AG09309 (cell line): ENCODE measurements around the gene SLC26A1.

Source experiments
- DNase-seq: peaks from one replicate; pipeline ENCODE4 v3.0.0-alpha.2; 2010; ENCODE audit warnings: low read depth
- H3K4me3 ChIP-seq: 2 replicates; pipeline ENCODE4 v1.5.1; 2011; ENCODE audit warnings: mild to moderate bottlenecking, low read depth, low read length, moderate library complexity; ENCODE audit not compliant: control insufficient read depth
- TF ChIP-seq, protein P1 (sequence below): IDR thresholded peaks from 2 replicates; pipeline ENCODE4 v1.5.1; 2011; ENCODE audit warnings: mild to moderate bottlenecking, low read depth, low read length, inconsistent platforms; ENCODE audit not compliant: insufficient read depth, control insufficient read depth; ENCODE audit errors: missing control alignments

The SLC26A1 gene

DNA sequence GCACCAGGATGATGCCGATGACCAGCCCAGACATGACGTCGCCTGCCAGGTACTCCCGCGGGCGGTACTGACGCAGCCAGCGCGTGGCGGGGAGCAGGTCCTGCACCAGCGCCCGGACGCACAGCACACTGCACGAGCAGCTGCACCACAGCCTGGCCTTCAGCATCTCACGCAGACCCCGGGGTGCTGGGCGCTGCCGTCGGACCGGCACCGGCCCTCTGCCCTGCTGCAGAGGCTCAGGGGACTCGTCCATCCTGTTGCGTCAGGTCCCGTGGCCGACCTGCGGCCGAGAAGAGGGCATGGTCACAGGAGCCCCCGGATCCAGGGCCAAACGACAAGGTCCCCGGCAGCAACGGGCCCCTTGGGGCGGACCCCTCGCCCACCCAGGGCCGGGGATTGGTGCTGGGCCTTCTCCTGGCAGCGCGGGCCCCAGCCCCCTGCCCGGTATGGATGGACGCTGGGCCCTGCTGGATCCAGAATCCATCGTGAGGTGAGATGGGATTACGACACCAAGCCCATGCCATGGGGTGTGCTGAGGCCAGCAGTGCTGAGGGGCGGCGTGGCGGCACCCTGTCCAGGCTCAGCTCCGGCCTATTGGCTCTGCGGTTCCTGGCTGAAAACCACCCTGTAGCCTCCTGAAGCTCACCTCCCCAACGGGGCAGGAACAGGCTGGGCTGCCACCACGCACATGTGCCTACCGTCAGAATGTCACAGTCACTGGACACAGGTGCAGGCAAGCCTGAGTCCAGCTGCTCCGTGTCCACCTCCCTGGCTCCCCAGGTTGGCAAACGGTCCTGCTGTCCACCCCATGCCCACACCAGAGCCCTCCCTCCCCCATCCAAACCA lies 1.5 kb downstream of the SLC26A1 start:
- no peak for DNase-seq
- H3K4me3 ChIP-seq: no peak overlapping the region
- TF ChIP-seq, protein P1, sequence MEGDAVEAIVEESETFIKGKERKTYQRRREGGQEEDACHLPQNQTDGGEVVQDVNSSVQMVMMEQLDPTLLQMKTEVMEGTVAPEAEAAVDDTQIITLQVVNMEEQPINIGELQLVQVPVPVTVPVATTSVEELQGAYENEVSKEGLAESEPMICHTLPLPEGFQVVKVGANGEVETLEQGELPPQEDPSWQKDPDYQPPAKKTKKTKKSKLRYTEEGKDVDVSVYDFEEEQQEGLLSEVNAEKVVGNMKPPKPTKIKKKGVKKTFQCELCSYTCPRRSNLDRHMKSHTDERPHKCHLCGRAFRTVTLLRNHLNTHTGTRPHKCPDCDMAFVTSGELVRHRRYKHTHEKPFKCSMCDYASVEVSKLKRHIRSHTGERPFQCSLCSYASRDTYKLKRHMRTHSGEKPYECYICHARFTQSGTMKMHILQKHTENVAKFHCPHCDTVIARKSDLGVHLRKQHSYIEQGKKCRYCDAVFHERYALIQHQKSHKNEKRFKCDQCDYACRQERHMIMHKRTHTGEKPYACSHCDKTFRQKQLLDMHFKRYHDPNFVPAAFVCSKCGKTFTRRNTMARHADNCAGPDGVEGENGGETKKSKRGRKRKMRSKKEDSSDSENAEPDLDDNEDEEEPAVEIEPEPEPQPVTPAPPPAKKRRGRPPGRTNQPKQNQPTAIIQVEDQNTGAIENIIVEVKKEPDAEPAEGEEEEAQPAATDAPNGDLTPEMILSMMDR: no peak

DNA sequence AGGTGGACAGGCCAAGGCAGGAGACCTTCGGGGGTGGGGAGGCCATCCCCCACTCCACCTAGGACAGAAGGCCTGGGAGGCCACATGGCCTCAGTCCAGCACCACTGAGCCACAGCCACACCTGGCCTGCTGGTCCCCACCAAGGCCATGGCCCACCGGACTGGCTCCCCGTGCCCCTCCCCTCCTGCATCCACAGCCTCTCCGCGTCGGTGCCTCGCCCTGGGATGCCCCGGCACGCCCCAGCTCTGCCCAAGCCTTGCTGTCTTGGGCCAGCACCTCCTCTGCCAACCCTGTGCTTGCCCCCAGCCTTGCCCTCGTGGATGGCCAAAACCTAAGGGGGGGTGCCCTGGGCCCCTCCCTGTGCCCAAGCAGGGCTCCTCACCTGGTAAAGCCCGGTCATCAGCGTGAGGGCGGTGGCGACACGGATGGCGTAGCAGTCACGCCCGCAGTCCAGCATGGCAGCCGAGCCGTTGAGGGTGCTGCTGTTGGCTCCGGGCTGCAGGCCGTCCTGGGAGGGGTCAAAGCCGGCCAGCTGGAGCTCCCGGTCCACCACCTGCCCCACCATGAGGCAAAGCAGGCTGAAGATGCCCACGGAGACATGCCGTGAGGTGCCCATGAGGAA lies 2.3 kb downstream of the SLC26A1 start:
- DNase-seq: no peak
- no peak overlapping the region for H3K4me3 ChIP-seq
- TF ChIP-seq, protein P1: no peak

DNA sequence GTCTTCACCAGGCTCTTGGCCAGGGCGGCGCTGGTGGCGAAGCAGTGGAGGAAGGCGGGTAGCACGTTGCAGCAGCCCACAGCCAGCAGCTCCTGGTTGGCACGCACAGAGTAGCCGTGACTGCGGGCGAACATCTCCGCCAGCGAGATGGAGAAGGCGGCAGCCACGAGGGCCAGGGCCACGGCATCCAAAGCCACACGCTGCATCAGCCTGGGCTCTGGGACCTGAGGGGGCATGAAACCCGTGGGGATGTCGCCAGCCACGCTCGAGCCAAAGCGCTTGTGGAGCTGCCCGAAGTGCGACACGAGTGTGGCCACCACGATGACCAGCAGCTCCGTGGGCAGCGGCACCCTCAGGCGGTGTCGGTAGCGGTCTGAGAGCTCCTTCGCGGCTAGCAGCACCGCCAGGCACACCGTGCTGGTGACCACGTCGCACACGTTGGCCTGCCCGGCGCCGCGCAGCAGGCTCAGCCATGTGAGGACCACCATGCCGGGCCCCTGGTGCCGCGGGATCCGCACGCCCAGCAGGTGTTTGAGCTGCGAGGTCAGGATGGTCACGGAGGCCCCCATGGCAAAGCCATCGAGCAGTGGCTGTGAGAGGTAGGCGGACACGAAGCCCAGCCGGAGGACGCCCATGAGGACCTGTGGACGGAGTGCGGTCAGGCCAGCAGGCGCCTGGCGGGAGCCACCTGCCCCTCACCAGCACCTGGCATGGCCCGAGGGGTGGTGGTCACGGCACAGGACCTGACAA lies 3.3 kb downstream of the SLC26A1 start:
- TF ChIP-seq, protein P1: no peak
- DNase-seq: no peak
- H3K4me3 ChIP-seq: no peak overlapping the region

DNA sequence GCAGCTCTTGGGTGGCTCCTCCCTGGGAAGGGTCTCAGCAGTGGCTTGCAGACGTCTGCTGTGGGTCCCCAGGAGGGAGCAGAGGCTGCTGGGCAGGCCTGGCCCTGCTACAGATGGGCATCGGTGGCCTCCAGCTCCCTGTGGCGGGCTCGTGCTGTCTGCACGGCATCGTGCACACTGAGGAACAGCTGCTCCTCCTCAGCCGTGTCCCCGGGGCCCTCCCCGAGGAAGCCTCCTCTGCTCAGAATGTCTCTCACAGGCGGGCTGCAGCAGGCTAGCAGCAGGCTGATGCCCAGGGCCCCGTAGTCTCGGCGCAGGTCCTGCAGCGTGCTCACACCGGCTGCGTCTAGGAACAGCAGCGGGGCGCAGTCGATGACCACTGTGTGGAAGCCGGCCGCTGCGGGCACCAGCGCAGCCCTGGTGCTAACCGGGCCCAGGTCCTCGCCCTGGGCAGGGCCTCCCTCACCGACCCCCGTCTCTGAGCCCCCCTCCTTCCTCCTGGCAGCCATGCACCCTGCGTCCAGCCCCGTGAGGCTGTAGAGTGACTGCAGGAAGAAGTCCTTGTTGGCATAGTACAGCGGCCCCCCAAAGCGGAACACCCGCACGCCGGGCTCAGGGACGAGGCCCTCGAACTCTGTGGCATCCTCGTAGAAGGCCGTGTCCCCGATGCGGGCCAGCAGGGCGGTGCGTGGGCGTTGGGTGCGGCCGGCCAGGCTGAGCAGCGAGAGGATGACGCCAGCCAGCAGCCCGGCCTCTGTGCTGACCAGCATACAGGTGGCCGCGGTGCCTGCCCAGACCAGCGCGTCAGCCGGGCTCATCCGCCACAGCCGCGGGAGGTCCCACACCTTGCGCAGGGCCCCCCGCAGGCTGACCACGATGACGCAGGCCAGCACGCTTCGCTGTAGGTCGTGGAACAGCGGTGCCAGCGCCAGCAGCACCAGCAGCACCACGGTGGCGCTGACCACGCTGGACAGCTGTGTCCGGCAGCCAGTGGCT lies 4.2 kb downstream of the SLC26A1 start:
- DNase-seq: no peak
- TF ChIP-seq, protein P1: no peak
- no peak overlapping the region for H3K4me3 ChIP-seq

DNA sequence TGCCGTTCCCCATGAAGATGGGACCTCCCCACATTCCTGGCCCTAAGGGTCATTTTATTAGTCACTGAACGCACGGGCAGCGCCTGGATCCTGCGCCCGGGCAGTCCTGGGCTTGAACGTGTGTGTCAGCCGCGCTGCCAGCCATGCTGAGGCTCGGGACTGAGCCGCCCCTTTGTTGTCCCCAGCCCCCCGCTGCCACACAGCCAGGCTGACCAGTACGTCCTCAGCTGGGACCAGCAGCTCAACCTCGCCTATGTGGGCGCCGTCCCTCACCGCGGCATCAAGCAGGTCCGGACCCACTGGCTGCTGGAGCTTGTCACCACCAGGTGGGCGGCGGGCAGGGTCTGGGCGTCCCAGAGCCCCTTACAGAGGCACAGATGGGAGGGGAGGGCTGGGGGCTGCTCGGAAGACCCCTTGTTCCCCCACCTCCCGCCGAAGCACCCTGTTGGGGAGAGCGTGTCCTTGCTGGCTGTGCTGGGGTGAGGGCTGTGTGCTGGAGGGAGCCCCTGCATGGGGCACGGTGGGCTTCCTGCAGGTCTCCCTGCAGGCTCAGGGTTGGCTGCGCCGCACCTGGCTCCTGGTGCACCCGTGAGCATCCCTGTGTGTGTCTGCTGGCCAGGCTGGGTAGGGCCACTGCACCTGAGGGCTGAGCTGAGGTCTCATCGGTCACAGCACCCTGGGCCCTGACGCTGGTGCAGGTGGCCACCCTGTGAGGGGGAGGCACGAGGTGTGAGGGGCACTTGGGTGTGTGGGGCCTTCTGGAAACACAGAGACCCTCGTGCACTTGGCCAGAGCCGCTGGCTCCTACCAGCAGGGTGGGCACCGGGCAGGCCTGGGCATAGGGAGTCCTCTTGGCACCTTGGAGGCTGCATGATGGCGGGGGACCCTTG lies 5.3 kb downstream of the SLC26A1 start:
- TF ChIP-seq, protein P1: no peak
- DNase-seq: no peak
- peak overlapping the region; percentile 64 for H3K4me3 ChIP-seq
